Panc1 (cell line): Measurements from ENCODE around the gene RIPOR2. TPM values are rescaled to one million over a fixed set of nuclear protein-coding genes. Genes with fewer than 3 reads are reported as not detected.

Experiments
- ATAC-seq: fragments of 200-7000 bp; cut with Tn5 transposase; 2 replicates; pipeline ENCODE4 v1.9.1; 2020; ENCODE audit warnings: mild to moderate bottlenecking, moderate library complexity
- BruUV-seq: library from RNA; stranded (reverse); fragments of 400-500 nt; replicated peaks from 2 replicates; lab custom pipeline; 2021; lab: Mats Ljungman, UMichigan
- CTCF ChIA-PET: fragments of 300-600 bp; sonication (Branson Sonifier 250); formaldehyde crosslinking; loops from one replicate; lab custom pipeline; 2022; ENCODE audit warnings: antibody characterized with exemption; lab: Charles Lee
- POLR2A ChIA-PET: fragments of 300-600 bp; sonication (Branson Sonifier 250); formaldehyde crosslinking; loops from one replicate; lab custom pipeline; 2022; ENCODE audit warnings: antibody characterized with exemption; lab: Charles Lee
- DNase-seq: peaks from one replicate; pipeline ENCODE4 v3.0.0-alpha.2; 2010; ENCODE audit warnings: low read depth, low spot score
- H3K27ac ChIP-seq: 2 replicates; pipeline ENCODE4 v1.5.1; 2011; ENCODE audit warnings: mild to moderate bottlenecking, low read length, inconsistent platforms
- H3K27me3 ChIP-seq: fragments of 200-500 bp; sonication (Bioruptor generic); 2 replicates; pipeline ENCODE4 v1.6.0; 2014; ENCODE audit warnings: low read length, inconsistent platforms; ENCODE audit not compliant: control insufficient read depth, insufficient read depth
- H3K36me3 ChIP-seq: fragments of 200-500 bp; sonication (Bioruptor generic); 2 replicates; pipeline ENCODE4 v1.5.1; 2014; ENCODE audit warnings: inconsistent platforms, mild to moderate bottlenecking, low read length, moderate library complexity; ENCODE audit not compliant: control insufficient read depth, insufficient read depth
- H3K4me1 ChIP-seq: 2 replicates; pipeline ENCODE4 v1.5.1; 2011; ENCODE audit warnings: inconsistent platforms, mild to moderate bottlenecking, low read length, moderate library complexity; ENCODE audit not compliant: control insufficient read depth, insufficient read depth
- H3K4me3 ChIP-seq, 2 experiments: 2 replicates each; pipeline ENCODE4 v1.5.1; 2011 to 2012; ENCODE audit warnings: low read depth in 2 of 2, low read length in 2 of 2, mild to moderate bottlenecking in 2 of 2, inconsistent platforms in 1 of 2, moderate library complexity in 1 of 2
- H3K9me3 ChIP-seq: fragments of 200-500 bp; sonication (Bioruptor generic); 2 replicates; pipeline ENCODE4 v1.5.1; 2014; ENCODE audit warnings: low read depth, mild to moderate bottlenecking, inconsistent platforms, low read length, moderate library complexity; ENCODE audit not compliant: control insufficient read depth, insufficient read depth
- CTCF ChIP-seq: fragments of 450-650 bp; IDR thresholded peaks from 2 replicates; pipeline ENCODE4 v1.5.1; 2017; ENCODE audit warnings: mild to moderate bottlenecking
- POLR2AphosphoS5 ChIP-seq: IDR thresholded peaks from 2 replicates; pipeline ENCODE4 v1.6.1; 2012; ENCODE audit warnings: mild to moderate bottlenecking, low read depth, low read length, moderate library complexity
- SIN3A ChIP-seq: IDR thresholded peaks from 2 replicates; pipeline ENCODE4 v1.6.1; 2012; ENCODE audit warnings: low read depth, mild to moderate bottlenecking, low read length, moderate library complexity, borderline replicate concordance; ENCODE audit not compliant: insufficient read depth
- TCF7L2 ChIP-seq: IDR thresholded peaks from 2 replicates; pipeline ENCODE4 v1.6.1; 2011; ENCODE audit warnings: mild to moderate bottlenecking, low read depth, low read length, inconsistent platforms
- in situ Hi-C: cut with HindIII; loops from 2 replicates; pipeline ENCODE4 v1.10.0; 2016; ENCODE audit warnings: low sequenced_read_pairs, low pct_unique_long_range_greater_than_20kb
- intact Hi-C: fragments of 100-400 bp; cut with micrococcal nuclease; formaldehyde crosslinking; loops from one replicate; pipeline ENCODE4 v1.10.0; 2022; ENCODE audit not compliant: unreplicated experiment
- total RNA-seq: library from RNA; stranded (reverse); gene quantifications from one replicate; pipeline ENCODE4 v1.2.1, GENCODE V29; 2021; ENCODE audit not compliant: unreplicated experiment
- TF ChIP-seq, protein P1 (sequence below), 2 experiments: IDR thresholded peaks; 2 replicates each; pipeline ENCODE4 v1.6.1; 2011 to 2012; ENCODE audit warnings: low read depth in 2 of 2, control low read depth in 1 of 2, low read length in 1 of 2, mild to moderate bottlenecking in 1 of 2, moderate library complexity in 1 of 2; ENCODE audit not compliant: insufficient read depth in 1 of 2

RIPOR2 gene
- total RNA-seq, 1 experiment from 2014 or later = 0.54 TPM

DNA sequence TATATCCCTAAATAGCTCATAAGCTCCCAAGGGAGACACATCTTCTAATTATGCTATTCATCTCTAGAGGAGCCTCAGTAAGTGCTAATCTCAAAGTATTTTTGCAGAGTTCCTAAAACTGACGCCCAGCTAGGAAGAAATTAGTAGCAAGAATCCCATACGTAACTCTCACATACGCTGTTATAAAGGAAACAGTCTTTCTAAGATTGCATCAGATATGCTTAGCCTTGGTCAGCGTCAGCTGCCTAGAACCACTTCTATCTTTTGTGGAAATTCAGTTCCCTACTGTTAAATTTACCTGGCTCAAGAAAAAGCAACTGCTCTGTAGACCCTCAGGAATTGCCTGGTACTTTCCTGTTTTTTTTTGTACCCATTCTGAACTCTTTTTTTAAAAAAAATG lies 13.6 kb downstream of the RIPOR2 start:
- in situ Hi-C loops = no loop called here
- BruUV-seq = no TSS peak
- Histone ChIP-seq H3K27me3 (no peaks in the 10 kb centered on the region), H3K36me3 (no peaks in the 10 kb centered on the region), H3K9me3 (no peaks in the 10 kb centered on the region), H3K4me3 (no peak overlapping the region), H3K4me1 (no peaks in the 10 kb centered on the region), H3K27ac (no peak overlapping the region)
- TF ChIP-seq, protein P1, sequence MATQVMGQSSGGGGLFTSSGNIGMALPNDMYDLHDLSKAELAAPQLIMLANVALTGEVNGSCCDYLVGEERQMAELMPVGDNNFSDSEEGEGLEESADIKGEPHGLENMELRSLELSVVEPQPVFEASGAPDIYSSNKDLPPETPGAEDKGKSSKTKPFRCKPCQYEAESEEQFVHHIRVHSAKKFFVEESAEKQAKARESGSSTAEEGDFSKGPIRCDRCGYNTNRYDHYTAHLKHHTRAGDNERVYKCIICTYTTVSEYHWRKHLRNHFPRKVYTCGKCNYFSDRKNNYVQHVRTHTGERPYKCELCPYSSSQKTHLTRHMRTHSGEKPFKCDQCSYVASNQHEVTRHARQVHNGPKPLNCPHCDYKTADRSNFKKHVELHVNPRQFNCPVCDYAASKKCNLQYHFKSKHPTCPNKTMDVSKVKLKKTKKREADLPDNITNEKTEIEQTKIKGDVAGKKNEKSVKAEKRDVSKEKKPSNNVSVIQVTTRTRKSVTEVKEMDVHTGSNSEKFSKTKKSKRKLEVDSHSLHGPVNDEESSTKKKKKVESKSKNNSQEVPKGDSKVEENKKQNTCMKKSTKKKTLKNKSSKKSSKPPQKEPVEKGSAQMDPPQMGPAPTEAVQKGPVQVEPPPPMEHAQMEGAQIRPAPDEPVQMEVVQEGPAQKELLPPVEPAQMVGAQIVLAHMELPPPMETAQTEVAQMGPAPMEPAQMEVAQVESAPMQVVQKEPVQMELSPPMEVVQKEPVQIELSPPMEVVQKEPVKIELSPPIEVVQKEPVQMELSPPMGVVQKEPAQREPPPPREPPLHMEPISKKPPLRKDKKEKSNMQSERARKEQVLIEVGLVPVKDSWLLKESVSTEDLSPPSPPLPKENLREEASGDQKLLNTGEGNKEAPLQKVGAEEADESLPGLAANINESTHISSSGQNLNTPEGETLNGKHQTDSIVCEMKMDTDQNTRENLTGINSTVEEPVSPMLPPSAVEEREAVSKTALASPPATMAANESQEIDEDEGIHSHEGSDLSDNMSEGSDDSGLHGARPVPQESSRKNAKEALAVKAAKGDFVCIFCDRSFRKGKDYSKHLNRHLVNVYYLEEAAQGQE (IDR thresholded peaks at IDR 0.05; ENCODE audit: insufficient read depth in 1 of 2, low read depth in 2 of 2, low read length in 1 of 2) = no peak
- TF ChIP-seq TCF7L2 (no peak), SIN3A (no peak), CTCF (no peak), POLR2AphosphoS5 (no peak)
- ATAC-seq (no peak), DNase-seq (no peak)
- ChIA-PET POLR2A (no interaction called here), CTCF (no interaction called here)
- intact Hi-C loops = no loop called here

DNA sequence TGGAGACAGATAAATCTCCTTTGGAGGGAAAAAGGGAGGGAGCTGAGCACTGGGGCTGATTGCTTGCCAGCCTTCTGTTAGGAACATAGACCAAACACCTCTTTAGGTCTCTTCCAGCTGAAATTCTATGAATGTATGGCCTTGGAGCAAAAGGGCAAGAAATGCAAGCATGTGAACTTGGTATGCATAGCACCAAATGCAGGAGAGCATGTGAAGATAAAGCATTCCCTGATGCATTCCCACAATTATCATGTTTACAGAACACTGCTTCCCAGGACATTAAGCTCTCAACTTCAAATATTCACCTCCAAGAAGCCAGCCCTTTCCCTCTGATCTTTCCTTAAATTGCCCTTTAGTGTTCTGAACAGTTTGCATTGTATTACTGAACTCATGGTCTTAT lies 15.6 kb downstream of the RIPOR2 start:
- no TSS peak for BruUV-seq

More for the DNA sequence above, 15.6 kb downstream of the RIPOR2 start:
- H3K4me3 ChIP-seq = no peak overlapping the region
- DNase-seq (no peak), ATAC-seq (no peak)
- no peaks in the 10 kb centered on the region for H3K27me3 ChIP-seq
- H3K36me3 ChIP-seq = no peaks in the 10 kb centered on the region
- H3K27ac ChIP-seq = no peak overlapping the region
- intact Hi-C loops (no loop called here), in situ Hi-C loops (no loop called here)
- no peaks in the 10 kb centered on the region for H3K9me3 ChIP-seq
- POLR2A ChIA-PET = no interaction called here
- TF ChIP-seq TCF7L2 = no peak
- TF ChIP-seq SIN3A = no peak
- TF ChIP-seq POLR2AphosphoS5 = no peak
- no peak for TF ChIP-seq CTCF
- TF ChIP-seq, protein P1 (IDR thresholded peaks at IDR 0.05; ENCODE audit: insufficient read depth in 1 of 2, low read depth in 2 of 2, low read length in 1 of 2) = no peak
- no peaks in the 10 kb centered on the region for H3K4me1 ChIP-seq
- CTCF ChIA-PET = no interaction called here
